ENCODE measurements around the gene KLB. TPM values are rescaled to one million over a fixed set of nuclear protein-coding genes. Genes with fewer than 3 reads are reported as not detected.

The KLB gene
- total RNA-seq, 1 experiment from 2014 or later = not detected

DNA sequence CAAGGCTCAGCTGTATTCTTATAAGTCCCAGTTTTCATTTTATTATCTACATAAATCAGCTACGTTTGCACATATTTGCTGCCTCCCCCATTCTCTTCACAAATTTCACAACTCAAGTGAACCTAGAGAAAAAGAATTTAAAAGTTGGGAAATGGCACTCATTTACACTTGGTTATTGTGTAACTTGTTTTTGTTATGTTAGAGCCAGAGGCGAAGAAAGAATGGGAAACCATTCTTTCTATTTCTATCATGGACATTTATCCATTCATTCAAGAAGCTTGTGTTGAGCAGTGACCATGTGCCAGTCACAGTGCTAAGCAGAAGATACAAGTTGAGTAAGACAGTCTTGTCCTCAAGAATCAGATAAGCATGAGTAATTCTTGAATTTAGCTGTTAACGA lies 65.7 kb downstream of the KLB start:
- peaks cover 8% of the 10 kb centered on the region for H3K4me1 Mint-ChIP-seq (ENCODE audit: insufficient read depth, unreplicated experiment)
- POLR2A ChIA-PET = interaction anchor here (0.6 to 3.8 kb wide), 7 partner anchors 12 to 309 kb away, joined by 3 to 18 read pairs (median 3); partner anchors contain the start of genes LIAS, RPL9, SMIM14 and UGDH
- no peak overlapping the region for H3K27ac Mint-ChIP-seq (ENCODE audit: low read depth, unreplicated experiment)

DNA sequence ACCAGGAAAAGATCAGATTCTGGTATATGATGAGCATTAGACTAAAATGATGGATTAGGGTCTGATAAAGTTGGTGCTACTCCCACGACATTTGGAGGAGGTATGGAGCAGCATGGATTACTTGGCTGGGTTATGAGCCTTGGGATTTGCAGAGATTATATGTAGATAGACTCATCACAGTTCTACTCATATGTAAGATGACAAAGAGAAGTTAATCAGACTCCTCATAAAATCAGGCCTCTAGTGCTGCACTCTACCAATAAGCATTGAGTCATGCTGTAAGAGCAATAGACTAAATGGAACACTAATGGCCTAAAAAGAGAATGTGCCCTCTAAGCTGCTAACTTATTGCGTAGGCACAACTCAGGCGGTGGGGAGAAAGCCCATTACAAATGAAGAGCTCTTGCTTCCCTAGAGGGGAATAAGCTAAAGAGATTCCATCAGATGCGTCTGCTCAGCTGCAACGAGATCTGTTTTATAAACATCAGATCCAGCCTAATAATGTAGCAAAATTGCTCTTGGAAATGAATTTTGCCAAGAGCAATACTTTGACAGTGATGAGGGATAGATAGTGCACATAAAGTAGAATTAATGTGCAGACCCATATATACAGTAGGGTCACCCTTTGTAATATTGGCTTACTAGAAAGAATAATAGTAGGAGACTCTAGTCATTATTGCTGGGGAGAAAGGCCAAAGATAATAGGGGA lies 69.6 kb downstream of the KLB start:
- H3K27me3 Mint-ChIP-seq (ENCODE audit: insufficient read depth, unreplicated experiment) = no peaks in the 10 kb centered on the region
- intact Hi-C loops (cut with micrococcal nuclease) = no loop called here

More for the DNA sequence above, 65.7 kb downstream of the KLB start:
- no peaks in the 10 kb centered on the region for H3K27me3 Mint-ChIP-seq (ENCODE audit: insufficient read depth, unreplicated experiment)
- H3K4me3 Mint-ChIP-seq (ENCODE audit: unreplicated experiment) = no peak overlapping the region
- H3K36me3 Mint-ChIP-seq (ENCODE audit: insufficient read depth, unreplicated experiment) = peaks cover 79% of the 10 kb centered on the region
- H3K9me3 Mint-ChIP-seq (ENCODE audit: unreplicated experiment) = no peaks in the 10 kb centered on the region
- no TSS peak for BruUV-seq (replicated peaks)
- intact Hi-C loops (cut with micrococcal nuclease) = no loop called here
- TF ChIP-seq, protein P1, sequence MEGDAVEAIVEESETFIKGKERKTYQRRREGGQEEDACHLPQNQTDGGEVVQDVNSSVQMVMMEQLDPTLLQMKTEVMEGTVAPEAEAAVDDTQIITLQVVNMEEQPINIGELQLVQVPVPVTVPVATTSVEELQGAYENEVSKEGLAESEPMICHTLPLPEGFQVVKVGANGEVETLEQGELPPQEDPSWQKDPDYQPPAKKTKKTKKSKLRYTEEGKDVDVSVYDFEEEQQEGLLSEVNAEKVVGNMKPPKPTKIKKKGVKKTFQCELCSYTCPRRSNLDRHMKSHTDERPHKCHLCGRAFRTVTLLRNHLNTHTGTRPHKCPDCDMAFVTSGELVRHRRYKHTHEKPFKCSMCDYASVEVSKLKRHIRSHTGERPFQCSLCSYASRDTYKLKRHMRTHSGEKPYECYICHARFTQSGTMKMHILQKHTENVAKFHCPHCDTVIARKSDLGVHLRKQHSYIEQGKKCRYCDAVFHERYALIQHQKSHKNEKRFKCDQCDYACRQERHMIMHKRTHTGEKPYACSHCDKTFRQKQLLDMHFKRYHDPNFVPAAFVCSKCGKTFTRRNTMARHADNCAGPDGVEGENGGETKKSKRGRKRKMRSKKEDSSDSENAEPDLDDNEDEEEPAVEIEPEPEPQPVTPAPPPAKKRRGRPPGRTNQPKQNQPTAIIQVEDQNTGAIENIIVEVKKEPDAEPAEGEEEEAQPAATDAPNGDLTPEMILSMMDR (IDR thresholded peaks at IDR 0.05; ENCODE audit: unreplicated experiment) = no peak
- DNase-seq (ENCODE audit: unreplicated experiment) = peak; percentile 36
- CTCF ChIA-PET = interaction anchor here (0.5 to 2.1 kb wide), 5 partner anchors 15 to 342 kb away, joined by 3 to 9 read pairs (median 3); partner anchors contain the start of gene UGDH

DNA sequence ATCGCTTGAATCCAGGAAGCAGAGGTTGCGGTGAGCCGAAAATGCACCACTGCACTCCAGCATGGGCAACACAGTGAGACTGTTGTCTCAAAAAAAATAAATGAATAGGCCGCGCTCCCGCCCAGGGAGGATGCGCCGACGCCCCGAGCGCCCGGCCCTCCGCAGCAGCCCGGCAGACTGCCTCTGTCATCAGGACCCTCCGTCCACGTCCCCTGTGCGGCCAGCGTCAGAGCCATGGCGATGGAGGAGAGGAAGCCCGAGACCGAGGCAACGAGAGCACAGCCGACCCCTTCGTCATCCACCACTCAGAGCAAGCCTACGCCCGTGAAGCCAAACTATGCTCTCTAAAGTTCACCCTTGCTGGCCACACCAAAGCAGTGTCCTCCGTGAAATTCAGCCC lies 73.5 kb downstream of the KLB start:
- H3K27me3 Mint-ChIP-seq (ENCODE audit: insufficient read depth, unreplicated experiment) = no peaks in the 10 kb centered on the region
- TF ChIP-seq, protein P1 (IDR thresholded peaks at IDR 0.05; ENCODE audit: unreplicated experiment) = no peak
- intact Hi-C loops (cut with micrococcal nuclease) = no loop called here
- CTCF ChIA-PET = no interaction called here
- DNase-seq (ENCODE audit: unreplicated experiment) = no peak
- BruUV-seq (replicated peaks) = no TSS peak
- H3K27ac Mint-ChIP-seq (ENCODE audit: low read depth, unreplicated experiment) = no peak overlapping the region
- no peak overlapping the region for H3K4me3 Mint-ChIP-seq (ENCODE audit: unreplicated experiment)
- POLR2A ChIA-PET = interaction anchor here (1.1 kb wide), 1 partner anchor 22 kb away, joined by 3 read pairs; no protein-coding TSS in a partner anchor
- H3K36me3 Mint-ChIP-seq (ENCODE audit: insufficient read depth, unreplicated experiment) = peaks cover 25% of the 10 kb centered on the region
- no peaks in the 10 kb centered on the region for H3K4me1 Mint-ChIP-seq (ENCODE audit: insufficient read depth, unreplicated experiment)
- H3K9me3 Mint-ChIP-seq (ENCODE audit: unreplicated experiment) = no peaks in the 10 kb centered on the region

More for the DNA sequence above, 69.6 kb downstream of the KLB start:
- Mint-ChIP-seq H3K36me3 (ENCODE audit: insufficient read depth, unreplicated experiment) (peaks cover 57% of the 10 kb centered on the region), H3K9me3 (ENCODE audit: unreplicated experiment) (no peaks in the 10 kb centered on the region), H3K4me3 (ENCODE audit: unreplicated experiment) (no peak overlapping the region), H3K4me1 (ENCODE audit: insufficient read depth, unreplicated experiment) (peaks cover 8% of the 10 kb centered on the region), H3K27ac (ENCODE audit: low read depth, unreplicated experiment) (no peak overlapping the region)
- no TSS peak for BruUV-seq (replicated peaks)
- POLR2A ChIA-PET = interaction anchor here (0.5 kb wide), 1 partner anchor 222 kb away, joined by 3 read pairs; no protein-coding TSS in a partner anchor
- no peak for DNase-seq (ENCODE audit: unreplicated experiment)
- TF ChIP-seq, protein P1 (IDR thresholded peaks at IDR 0.05; ENCODE audit: unreplicated experiment) = no peak
- CTCF ChIA-PET = interaction anchor here (0.6 kb wide), 1 partner anchor 211 kb away, joined by 3 read pairs; no protein-coding TSS in a partner anchor

DNA sequence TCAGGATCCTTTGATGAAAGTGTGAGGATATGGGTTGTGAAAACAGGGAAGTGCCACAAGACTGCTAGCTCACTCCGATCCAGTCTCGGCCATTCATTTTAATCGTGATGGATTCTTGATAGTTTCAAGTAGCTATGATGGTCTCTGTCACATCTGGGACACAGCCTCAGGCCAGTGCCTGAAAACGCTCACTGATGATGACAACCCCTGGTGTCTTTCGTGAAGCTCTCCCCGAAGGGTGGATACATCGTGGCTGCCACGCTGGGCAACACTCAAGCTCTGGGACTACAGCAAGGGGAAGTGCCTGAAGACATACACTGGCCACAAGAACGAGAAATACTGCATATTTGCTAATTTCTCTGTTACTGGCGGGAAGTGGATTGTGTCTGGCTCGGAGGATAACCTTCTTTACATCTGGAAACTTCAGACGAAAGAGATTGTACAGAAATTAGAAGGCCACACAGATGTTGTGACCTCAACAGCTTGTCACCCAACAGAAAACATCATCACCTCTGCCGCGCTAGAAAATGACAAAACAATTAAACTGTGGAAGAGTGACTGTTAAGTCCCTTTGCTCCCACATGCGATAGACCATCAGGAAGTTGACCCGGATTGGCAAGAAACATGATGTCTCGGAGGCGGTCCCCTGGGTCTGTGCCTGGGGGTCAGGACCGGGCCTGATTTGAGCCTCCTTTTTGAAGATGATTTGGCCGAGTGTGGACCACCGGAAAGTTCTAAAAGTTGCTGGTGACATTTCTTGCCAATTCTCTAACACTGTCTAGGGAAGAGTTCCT lies 74.4 kb downstream of the KLB start:
- TF ChIP-seq, protein P1 (IDR thresholded peaks at IDR 0.05; ENCODE audit: unreplicated experiment) = no peak
- POLR2A ChIA-PET = interaction anchor here (1.1 kb wide), 1 partner anchor 23 kb away, joined by 3 read pairs; no protein-coding TSS in a partner anchor
- intact Hi-C loops (cut with micrococcal nuclease) = no loop called here
- CTCF ChIA-PET = interaction anchor here (0.7 kb wide), 2 partner anchors 21 to 111 kb away, joined by 3 read pairs; no protein-coding TSS in a partner anchor
- no TSS peak for BruUV-seq (replicated peaks)
- DNase-seq (ENCODE audit: unreplicated experiment) = no peak
- Mint-ChIP-seq H3K27me3 (ENCODE audit: insufficient read depth, unreplicated experiment) (no peaks in the 10 kb centered on the region), H3K4me1 (ENCODE audit: insufficient read depth, unreplicated experiment) (no peaks in the 10 kb centered on the region), H3K4me3 (ENCODE audit: unreplicated experiment) (no peak overlapping the region), H3K36me3 (ENCODE audit: insufficient read depth, unreplicated experiment) (peaks cover 18% of the 10 kb centered on the region), H3K9me3 (ENCODE audit: unreplicated experiment) (no peaks in the 10 kb centered on the region), H3K27ac (ENCODE audit: low read depth, unreplicated experiment) (no peak overlapping the region)

All from MCF 10A (cell line).